HFF-Myc (cell line): ENCODE measurements around the gene CR1L.
A peak's percentile ranks its signal among the peaks of the same experiment; 100 is the strongest.
"Not testable (repeated sequence)": the region's sequence is repeated elsewhere in the genome, so short reads cannot be mapped to it uniquely, and the experiment has no call there.

ENCODE experiments used
- DNase-seq: peaks from one replicate; pipeline ENCODE4 v3.0.0-alpha.2; 2011; ENCODE audit warnings: low read depth; ENCODE audit errors: extremely low read depth
- H3K4me3 ChIP-seq: replicated peaks from 2 replicates; pipeline ENCODE4 v1.5.1; 2011; ENCODE audit warnings: low read depth, mild to moderate bottlenecking, control low read depth, low read length
- CTCF ChIP-seq: IDR thresholded peaks from 2 replicates; pipeline ENCODE4 v1.5.1; 2012; ENCODE audit warnings: mild to moderate bottlenecking, low read depth, low read length, control low read depth; ENCODE audit errors: missing control alignments

CR1L gene

DNA sequence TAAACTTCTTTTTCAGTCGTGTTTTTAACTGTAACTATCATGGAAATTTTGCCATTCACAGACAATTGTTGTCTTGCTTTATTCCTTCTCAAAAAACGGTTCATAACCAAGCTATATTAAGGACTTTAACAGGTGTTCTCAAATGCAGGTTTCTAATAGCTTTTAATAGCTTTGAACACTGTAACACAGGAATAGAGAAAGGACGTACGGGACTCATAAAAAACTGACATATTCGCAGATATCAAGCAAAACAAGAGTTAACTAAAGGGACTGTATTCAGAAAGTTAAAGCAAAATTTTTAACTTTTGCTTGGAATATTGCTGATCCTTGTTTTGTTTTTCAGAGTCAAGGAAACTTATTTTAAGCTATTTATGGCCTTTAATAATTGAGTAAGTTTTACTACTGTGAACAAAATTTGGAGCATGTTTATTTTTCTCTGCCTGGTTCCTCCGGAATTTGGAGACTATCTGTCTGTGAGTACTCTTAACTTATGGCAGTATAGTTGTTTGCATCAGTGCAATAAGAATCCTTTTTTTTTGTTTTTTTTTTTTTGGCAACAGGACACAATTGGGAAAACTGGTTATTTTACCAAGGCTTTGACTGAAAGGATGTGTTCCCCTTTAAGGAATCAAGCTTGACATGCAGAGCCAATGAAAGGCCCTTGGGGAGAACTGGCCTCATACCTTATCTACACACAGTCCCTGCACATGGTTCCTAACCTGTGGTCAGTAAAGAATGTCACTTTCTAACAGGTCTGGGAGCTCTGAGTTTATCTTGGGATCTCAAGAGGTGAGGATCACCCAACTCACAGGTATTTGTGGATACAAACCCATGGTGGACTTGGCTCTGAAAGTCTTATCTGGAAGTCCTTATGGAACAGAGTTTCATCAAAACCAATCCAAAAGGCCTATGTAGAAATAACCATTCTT, 101.2 kb downstream of the CR1L start:
- H3K4me3 ChIP-seq = no peak overlapping the region
- TF ChIP-seq CTCF = no peak
- DNase-seq = no peak

DNA sequence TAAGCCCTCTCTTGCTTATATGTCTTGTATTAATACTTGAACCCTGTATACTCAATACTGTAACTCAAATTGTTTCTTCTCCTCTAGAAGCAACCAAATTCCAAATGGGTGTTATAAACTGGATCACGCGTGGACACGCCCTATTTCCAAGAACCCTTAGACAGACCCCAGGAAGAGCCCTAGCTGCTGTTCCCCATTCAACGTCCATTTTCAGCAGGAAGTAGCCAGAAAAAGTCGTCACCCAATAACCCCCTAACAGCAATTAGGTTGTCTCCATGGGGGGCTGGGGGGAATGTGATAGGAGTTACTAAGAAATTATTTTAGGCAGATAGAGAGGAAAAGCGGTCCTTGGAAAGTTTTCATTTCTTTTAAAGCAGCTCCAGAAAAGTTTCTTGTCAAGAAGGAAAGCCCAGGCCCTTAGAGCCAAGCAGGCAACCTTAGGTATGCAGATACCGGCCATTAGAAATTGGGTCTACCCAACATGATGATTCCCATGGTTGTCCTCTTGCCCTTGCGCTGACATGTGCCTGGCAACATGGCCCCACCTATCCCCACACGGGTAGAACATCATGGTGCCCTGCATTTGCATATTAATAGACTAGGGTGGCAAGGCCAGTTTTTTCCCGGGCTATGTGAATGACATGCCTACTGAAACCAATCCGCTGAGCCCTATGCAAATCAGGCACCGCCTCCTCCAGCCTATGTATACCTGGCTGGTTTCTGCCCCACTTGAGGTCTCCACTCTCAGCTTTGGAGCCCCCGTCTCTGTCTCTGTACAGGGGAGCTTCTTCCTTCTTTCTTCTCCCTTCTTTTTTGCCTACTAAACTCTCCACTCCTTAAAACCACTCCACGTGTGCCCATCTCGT, 102.9 kb downstream of the CR1L start:
- TF ChIP-seq CTCF = no peak
- no peak for DNase-seq
- H3K4me3 ChIP-seq = no peak overlapping the region

GRCh38 chr1:207748737-207749528, 104.0 kb downstream of the CR1L start:
- no peak overlapping the region for H3K4me3 ChIP-seq
- no peak for TF ChIP-seq CTCF
- no peak for DNase-seq

DNA sequence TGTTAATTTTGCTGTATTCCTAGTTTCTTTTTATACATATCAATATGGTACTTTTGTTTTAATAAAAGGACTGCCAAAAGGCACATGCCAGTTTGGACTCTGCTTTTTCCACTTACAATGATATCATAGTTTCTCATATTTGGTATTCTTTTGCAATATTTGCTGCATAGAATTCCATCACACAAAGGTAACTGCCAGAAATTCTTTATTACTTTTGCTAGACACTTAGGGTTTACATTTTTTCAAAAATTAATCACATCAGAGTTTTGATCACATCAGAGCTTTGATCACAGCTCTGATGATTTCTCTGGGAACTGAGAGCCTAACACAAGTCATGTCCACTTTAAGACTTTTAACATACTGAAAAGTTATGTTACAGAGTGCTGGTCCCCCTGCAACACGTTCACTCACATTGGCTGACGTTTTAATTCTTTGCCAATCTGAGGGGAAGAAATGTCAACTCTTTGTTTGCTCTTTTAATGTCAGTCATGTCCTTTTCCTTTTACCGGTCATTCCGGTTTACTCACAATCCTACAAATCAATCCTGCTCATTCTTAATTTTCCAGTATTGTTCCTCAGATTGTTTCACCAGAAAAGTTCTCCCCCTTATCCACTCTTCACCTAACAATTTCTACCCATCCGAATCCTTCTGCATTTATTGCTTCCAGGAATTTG, 105.8 kb downstream of the CR1L start:
- no peak for TF ChIP-seq CTCF
- H3K4me3 ChIP-seq = peak overlapping the region; percentile 92
- DNase-seq = no peak

DNA sequence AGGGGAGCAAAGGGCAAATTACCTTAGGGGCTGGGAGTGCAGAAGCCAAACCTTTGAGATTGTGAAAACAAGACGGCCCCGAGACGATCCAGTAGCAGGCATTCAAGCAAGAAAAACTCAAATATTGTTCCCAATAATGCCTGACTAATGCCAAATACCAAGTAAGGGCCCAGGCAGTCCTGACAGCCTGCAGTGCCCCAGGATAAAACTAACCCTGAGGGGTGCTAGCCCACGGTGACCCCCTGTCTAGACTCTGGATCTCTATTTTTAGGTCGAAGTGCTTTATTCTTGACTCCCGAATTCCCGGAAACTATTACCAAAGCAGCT, 106.5 kb downstream of the CR1L start:
- peak overlapping the region; percentile 92 for H3K4me3 ChIP-seq
- DNase-seq = not testable (repeated sequence)

DNA sequence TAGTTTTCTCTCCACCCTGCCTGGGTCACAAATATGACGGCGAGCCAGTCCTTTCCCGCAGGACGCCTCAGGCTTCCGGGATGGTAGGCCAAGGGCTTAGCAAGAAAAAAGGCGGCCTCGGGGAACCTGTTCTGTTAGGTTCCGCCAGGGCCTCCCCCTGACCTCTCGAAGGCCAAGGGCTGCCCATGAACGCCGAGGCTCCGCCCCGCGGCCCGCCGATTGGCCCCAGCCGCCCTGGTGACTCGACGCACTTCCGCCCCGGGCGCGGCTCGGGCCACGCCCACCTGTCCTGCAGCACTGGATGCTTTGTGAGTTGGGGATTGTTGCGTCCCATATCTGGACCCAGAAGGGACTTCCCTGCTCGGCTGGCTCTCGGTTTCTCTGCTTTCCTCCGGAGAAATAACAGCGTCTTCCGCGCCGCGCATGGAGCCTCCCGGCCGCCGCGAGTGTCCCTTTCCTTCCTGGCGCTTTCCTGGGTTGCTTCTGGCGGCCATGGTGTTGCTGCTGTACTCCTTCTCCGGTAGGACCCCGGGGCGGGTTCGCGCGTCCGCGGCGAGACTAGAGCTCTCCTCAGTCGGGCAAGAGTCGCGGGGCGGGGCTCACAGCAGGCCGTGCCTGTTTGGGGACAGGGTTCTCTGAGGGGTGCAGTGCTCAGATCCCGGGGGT, 107.0 kb downstream of the CR1L start, which contains the start of gene CD46:
Gene CD46 (plus strand): TSS at position 265 of the 666 bp plus-strand sequence. CDS start 159 bp downstream, at position 424.
- peak; percentile 66 for DNase-seq
- peak within 1 kb of the TSS; percentile 92 for H3K4me3 ChIP-seq
- TF ChIP-seq CTCF = no peak
